H1 (cell line): Measurements from ENCODE around the gene LBX2. TPM values are rescaled to one million over a fixed set of nuclear protein-coding genes. Genes with fewer than 3 reads are reported as not detected.

Experiments used
- CTCF ChIA-PET: fragments of 300-600 bp; sonication (Branson Sonifier 250); formaldehyde crosslinking; loops from one replicate; lab custom pipeline; 2021; ENCODE audit not compliant: partially characterized antibody; lab: Charles Lee
- POLR2A ChIA-PET: fragments of 300-600 bp; sonication (Branson Sonifier 250); formaldehyde crosslinking; loops from one replicate; lab custom pipeline; 2021; ENCODE audit warnings: inconsistent platforms; ENCODE audit not compliant: partially characterized antibody; lab: Charles Lee
- DNase-seq, 2 experiments: peaks; one replicate each; pipeline versions ENCODE4 v3.0.0 to v3.0.0-alpha.2; 2010 to 2022; ENCODE audit warnings: low spot score in 2 of 2, low read depth in 1 of 2, mixed read lengths in 1 of 2
- FAIRE-seq: peaks from 2 replicates; lab custom pipeline; 2011; peaks lifted over from hg19 to GRCh38; lab: Jason Lieb, UNC
- H2AFZ ChIP-seq: 2 replicates; pipeline ENCODE4 v1.8.1; 2012; ENCODE audit warnings: low read length, inconsistent platforms
- H2AK5ac ChIP-seq: 2 replicates; pipeline ENCODE4 v1.6.1; 2013; ENCODE audit warnings: low read depth, low read length
- H2BK120ac ChIP-seq: replicated peaks from 2 replicates; pipeline ENCODE3; 2013; ENCODE audit warnings: low read depth, low read length, inconsistent platforms
- H2BK12ac ChIP-seq: 2 replicates; pipeline ENCODE4 v1.6.1; 2013; ENCODE audit warnings: low read depth, low read length
- H2BK15ac ChIP-seq: 2 replicates; pipeline ENCODE4 v1.6.1; 2013; ENCODE audit warnings: low read length
- H2BK20ac ChIP-seq: 2 replicates; pipeline ENCODE4 v1.6.1; 2013; ENCODE audit warnings: low read length
- H2BK5ac ChIP-seq: 2 replicates; pipeline ENCODE4 v1.6.1; 2013; ENCODE audit warnings: low read depth, low read length
- H3K14ac ChIP-seq: 2 replicates; pipeline ENCODE4 v1.6.1; 2013; ENCODE audit warnings: inconsistent platforms; ENCODE audit not compliant: insufficient read length
- H3K18ac ChIP-seq: 2 replicates; pipeline ENCODE4 v1.6.1; 2013; ENCODE audit warnings: low read length; ENCODE audit errors: extremely low read depth
- H3K23ac ChIP-seq: 2 replicates; pipeline ENCODE4 v1.6.1; 2013; ENCODE audit warnings: inconsistent platforms; ENCODE audit not compliant: insufficient read length
- H3K23me2 ChIP-seq: 2 replicates; pipeline ENCODE4 v1.6.1; 2013; ENCODE audit warnings: low read depth, low read length
- H3K27ac ChIP-seq: 2 replicates; pipeline ENCODE4 v1.6.1; 2011; ENCODE audit warnings: low read depth, low read length, inconsistent platforms
- H3K27me3 ChIP-seq, 4 experiments: replicated peaks in 1 of 4; 1 replicate in 1 of 4; 2 replicates in 3 of 4; pipeline versions ENCODE4 v1.6.1 to v1.8.1; 2011 to 2013; ENCODE audit warnings: low read length in 3 of 4, mild to moderate bottlenecking in 3 of 4, inconsistent platforms in 2 of 4, mixed read lengths in 2 of 4, moderate library complexity in 1 of 4; ENCODE audit not compliant: control insufficient read depth in 3 of 4, insufficient read depth in 3 of 4; ENCODE audit errors: extremely low read depth in 1 of 4
- H3K36me3 ChIP-seq, 4 experiments: 2 replicates each; pipeline versions ENCODE4 v1.6.1 to v1.8.1; 2011 to 2013; ENCODE audit warnings: mild to moderate bottlenecking in 4 of 4, low read length in 3 of 4, moderate library complexity in 2 of 4, control low read depth in 1 of 4, inconsistent platforms in 1 of 4; ENCODE audit not compliant: insufficient read depth in 4 of 4, control insufficient read depth in 2 of 4
- H3K4ac ChIP-seq: replicated peaks from 2 replicates; pipeline ENCODE3; 2013; ENCODE audit warnings: low read length, low read depth, mixed read lengths, inconsistent platforms; ENCODE audit not compliant: insufficient read length
- H3K4me1 ChIP-seq, 4 experiments: replicated peaks in 1 of 4; 1 replicate in 1 of 4; 2 replicates in 3 of 4; pipeline versions ENCODE4 v1.6.1 to v1.8.1; 2011 to 2013; ENCODE audit warnings: low read length in 3 of 4, inconsistent platforms in 2 of 4, mixed read lengths in 1 of 4; ENCODE audit not compliant: insufficient read depth in 4 of 4, control insufficient read depth in 3 of 4
- H3K4me2 ChIP-seq, 2 experiments: 2 replicates each; pipeline versions ENCODE4 v1.6.1 to v1.8.1; 2011 to 2013; ENCODE audit warnings: low read depth in 2 of 2, low read length in 2 of 2, control low read depth in 1 of 2, inconsistent platforms in 1 of 2, mild to moderate bottlenecking in 1 of 2; ENCODE audit not compliant: insufficient read depth in 1 of 2
- H3K4me3 ChIP-seq, 4 experiments: fragments of 200-600, 300-600 bp in 1 of 4; sonication (generic), shearing (Covaris generic), sonication (Bioruptor Twin) in 1 of 4; 2 replicates each; pipeline versions ENCODE4 v1.5.1 to v1.8.1; 2011 to 2016; ENCODE audit warnings: low read length in 4 of 4, low read depth in 3 of 4, control low read depth in 2 of 4, inconsistent platforms in 2 of 4, mild to moderate bottlenecking in 2 of 4, mixed read lengths in 1 of 4, moderate library complexity in 1 of 4; ENCODE audit not compliant: insufficient read depth in 2 of 4; ENCODE audit errors: extremely low read depth in 1 of 4
- H3K56ac ChIP-seq: replicated peaks from 2 replicates; pipeline ENCODE3; 2013; ENCODE audit warnings: low read depth, mild to moderate bottlenecking, mixed read lengths, low read length, inconsistent platforms; ENCODE audit not compliant: insufficient read length
- H3K79me1 ChIP-seq: 2 replicates; pipeline ENCODE4 v1.6.1; 2013; ENCODE audit warnings: low read depth, low read length, control low read depth
- H3K79me2 ChIP-seq, 2 experiments: 2 replicates each; pipeline versions ENCODE4 v1.6.1 to v1.8.1; 2012 to 2013; ENCODE audit warnings: low read length in 2 of 2, mild to moderate bottlenecking in 2 of 2, inconsistent platforms in 1 of 2; ENCODE audit not compliant: insufficient read depth in 2 of 2, control insufficient read depth in 1 of 2
- H3K9ac ChIP-seq, 4 experiments: replicated peaks in 1 of 4; 1 replicate in 1 of 4; 2 replicates in 3 of 4; pipeline versions ENCODE4 v1.6.1 to v1.8.1; 2011 to 2013; ENCODE audit warnings: low read depth in 3 of 4, low read length in 3 of 4, control low read depth in 2 of 4, mild to moderate bottlenecking in 2 of 4, moderate library complexity in 2 of 4, inconsistent platforms in 1 of 4; ENCODE audit errors: extremely low read depth in 1 of 4
- H3K9me3 ChIP-seq, 2 experiments: 2 replicates each; pipeline versions ENCODE4 v1.6.1 to v1.8.1; 2012 to 2013; ENCODE audit warnings: mild to moderate bottlenecking in 2 of 2, moderate library complexity in 2 of 2, control low read depth in 1 of 2, inconsistent platforms in 1 of 2, low read depth in 1 of 2, low read length in 1 of 2, mixed read lengths in 1 of 2; ENCODE audit not compliant: insufficient read depth in 2 of 2
- H4K20me1 ChIP-seq, 2 experiments: replicated peaks in 1 of 2; 2 replicates each; pipeline versions ENCODE3 to v1.8.1; 2011 to 2013; ENCODE audit warnings: inconsistent platforms in 2 of 2, low read length in 2 of 2, mild to moderate bottlenecking in 1 of 2; ENCODE audit not compliant: insufficient read depth in 2 of 2, control insufficient read depth in 1 of 2
- H4K5ac ChIP-seq: 2 replicates; pipeline ENCODE4 v1.6.1; 2013; ENCODE audit warnings: low read length, low read depth, mixed read lengths, inconsistent platforms; ENCODE audit not compliant: insufficient read length
- H4K8ac ChIP-seq: 2 replicates; pipeline ENCODE4 v1.8.0; 2013; ENCODE audit warnings: mild to moderate bottlenecking, moderate library complexity, low read length, inconsistent platforms; ENCODE audit not compliant: insufficient read depth; ENCODE audit errors: extremely low read depth
- H4K91ac ChIP-seq: replicated peaks from 2 replicates; pipeline ENCODE3; 2013; ENCODE audit warnings: low read length, mixed read lengths, inconsistent platforms; ENCODE audit not compliant: insufficient read length
- BRCA1 ChIP-seq: IDR thresholded peaks from 2 replicates; pipeline ENCODE4 v1.6.1; 2012; ENCODE audit warnings: low read depth, low read length, improper control_type of control experiment
- JUND ChIP-seq: IDR thresholded peaks from 2 replicates; pipeline ENCODE4 v1.6.1; 2011; ENCODE audit warnings: mild to moderate bottlenecking, improper control_type of control experiment, low read length
- KDM5A ChIP-seq: fragments of 200-600 bp; IDR thresholded peaks from 2 replicates; pipeline ENCODE4 v1.7.1; 2012; ENCODE audit warnings: mild to moderate bottlenecking, low read length, inconsistent platforms, mixed read lengths
- POU5F1 ChIP-seq: IDR thresholded peaks from 2 replicates; pipeline ENCODE4 v1.6.1; 2011; ENCODE audit warnings: low read depth, mild to moderate bottlenecking, low read length, moderate library complexity
- RBBP5 ChIP-seq: IDR thresholded peaks from 2 replicates; pipeline ENCODE4 v1.7.1; 2012; ENCODE audit warnings: low read depth, mild to moderate bottlenecking, inconsistent platforms, low read length, moderate library complexity, borderline replicate concordance
- SUZ12 ChIP-seq: fragments of 200-600 bp; sonication (generic); IDR thresholded peaks from 2 replicates; pipeline ENCODE4 v1.6.1; 2012; ENCODE audit warnings: mild to moderate bottlenecking, inconsistent platforms, low read length, moderate library complexity, mixed read lengths
- ZNF274 ChIP-seq: IDR thresholded peaks from 2 replicates; pipeline ENCODE4 v1.7.0; 2012; ENCODE audit warnings: low read length, borderline replicate concordance; ENCODE audit errors: extremely low read depth
- WGBS, 2 experiments: shearing (Covaris generic) in 1 of 2; methylation state at CpG; one replicate each; pipeline versions ENCODE4 v1.1.6 to v1.1.7; 2013 to 2015; ENCODE audit warnings: low lambda C conversion rate in 2 of 2, mixed read lengths in 2 of 2, inconsistent platforms in 1 of 2, low coverage in 1 of 2, missing lambda C conversion rate in 1 of 2; ENCODE audit not compliant: insufficient replicate concordance in 2 of 2, insufficient coverage in 1 of 2, insufficient read length in 1 of 2; ENCODE audit errors: extremely low coverage in 1 of 2, missing lambda C conversion rate in 1 of 2; 5-methylcytosine and 5-hydroxymethylcytosine counted together
- polyA plus RNA-seq, 7 experiments: library from polyadenylated mRNA; depleted of rRNA in 3 of 7; stranded (reverse) in 5 of 7; unstranded in 2 of 7; fragments of >200 nt in 5 of 7; fragments of 200-250 nt in 2 of 7; gene quantifications; 1 replicate in 5 of 7; 2 replicates in 1 of 7; 4 replicates in 1 of 7; pipeline versions ENCODE4 v1.2.1 to v1.2.3, GENCODE V29; 2011 to 2013; ENCODE audit warnings: missing spikeins in 2 of 7, mixed read lengths in 2 of 7
- total RNA-seq: library from RNA; stranded (reverse); fragmentation: NEBNext Ultra II Directional; extraction: Animal tissue kit (Norgen Biotek cat#: 25700); gene quantifications from 2 replicates; pipeline ENCODE4 v1.2.1, GENCODE V29; 2021

Gene LBX2
- total and polyA plus RNA-seq, 2 of the 8 experiments (the other 6 are each of a cell fraction or from before 2014, with no cell fraction given), result 0.27 TPM; not detected in 1

GRCh38 chr2:74486141-74486540, 13.3 kb downstream of the LBX2 start:
- no peak overlapping the region for H2BK15ac ChIP-seq
- H2AFZ ChIP-seq, result no peak overlapping the region
- H3K56ac ChIP-seq, result no peak overlapping the region
- no peak overlapping the region for H3K9ac ChIP-seq
- peaks cover 2 to 8% (median 5%) of the 10 kb centered on the region in 4 experiments; a peak in 5 of 8 replicates for H3K36me3 ChIP-seq
- DNase-seq (no peak), FAIRE-seq (no peak)
- H3K27ac ChIP-seq, result no peak overlapping the region
- no peak overlapping the region for H3K4me3 ChIP-seq
- H3K9me3 ChIP-seq, result no peaks in the 10 kb centered on the region
- no peaks in the 10 kb centered on the region; a peak in 1 of 7 replicates for H3K27me3 ChIP-seq
- no peak overlapping the region for H3K18ac ChIP-seq
- no peak overlapping the region for H2BK20ac ChIP-seq
- no peak overlapping the region for H2AK5ac ChIP-seq
- CTCF ChIA-PET, result interaction anchor here (1.2 kb wide), 1 partner anchor 102 kb away, joined by 9 read pairs; no protein-coding TSS in a partner anchor
- H4K91ac ChIP-seq, result no peak overlapping the region
- no peak overlapping the region for H2BK12ac ChIP-seq
- POLR2A ChIA-PET, result interaction anchor here (3.2 to 4.9 kb wide), 2 partner anchors 11 to 13 kb away, joined by 11 to 59 read pairs; partner anchors contain the start of gene LBX2
- 94% methylated on average over 2 of the region's 2 CpGs; no CpG with 5 or more reads in 1 of the 2 experiments for WGBS, 2 experiments
- H3K23ac ChIP-seq, result no peak overlapping the region
- no peak overlapping the region for H3K4ac ChIP-seq
- H2BK120ac ChIP-seq, result no peak overlapping the region
- no peaks in the 10 kb centered on the region for H3K79me1 ChIP-seq
- H4K20me1 ChIP-seq, result peaks cover 6 to 11% of the 10 kb centered on the region in 2 experiments
- peaks cover 9% of the 10 kb centered on the region; the same call in 1 of the 2 replicates for H3K23me2 ChIP-seq
- no peak for TF ChIP-seq KDM5A
- no peak for TF ChIP-seq JUND
- TF ChIP-seq POU5F1, result no peak
- no peak for TF ChIP-seq RBBP5
- no peak for TF ChIP-seq BRCA1
- TF ChIP-seq SUZ12, result no peak
- no peak for TF ChIP-seq ZNF274
- H3K14ac ChIP-seq, result no peak overlapping the region
- no peak overlapping the region for H4K5ac ChIP-seq
- H3K79me2 ChIP-seq, result peaks cover 0 to 7% of the 10 kb centered on the region in 2 experiments; a peak in 1 of 4 replicates
- peaks cover 0 to 6% (median 4%) of the 10 kb centered on the region in 4 experiments; a peak in 4 of 7 replicates for H3K4me1 ChIP-seq
- H2BK5ac ChIP-seq, result no peak overlapping the region
- H3K4me2 ChIP-seq, result no peak overlapping the region
- H4K8ac ChIP-seq, result no peak overlapping the region
